ENCODE measurements around the gene OXCT1.
"Not testable (repeated sequence)": the region's sequence is repeated elsewhere in the genome, so short reads cannot be mapped to it uniquely, and the experiment has no call there.

The OXCT1 gene

DNA sequence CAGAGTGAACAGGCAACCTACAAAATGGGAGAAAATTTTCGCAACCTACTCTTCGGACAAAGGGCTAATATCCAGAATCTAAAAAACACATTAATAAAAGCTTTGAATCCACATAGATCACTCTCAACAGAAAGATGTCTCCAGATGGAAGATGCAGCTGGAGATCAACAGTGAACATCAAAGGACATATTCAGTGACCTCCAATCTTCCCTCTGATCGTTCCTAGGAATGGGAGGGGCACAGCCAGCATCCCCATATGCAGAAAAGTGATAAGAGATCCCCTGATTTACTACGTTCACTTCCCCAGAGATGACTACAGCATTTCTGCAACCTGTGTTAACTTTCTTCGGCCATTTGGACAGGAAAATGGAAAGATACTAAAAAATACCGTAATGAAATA is 21.2 kb downstream of the OXCT1 start:
- peaks cover 28% of the 10 kb centered on the region for H3K36me3 ChIP-seq (ENCODE audit: control insufficient read depth, insufficient read depth, low read length)
- no peaks in the 10 kb centered on the region for H3K27me3 ChIP-seq (ENCODE audit: control insufficient read depth, insufficient read depth, low read length, poor library complexity, severe bottlenecking)
- no peaks in the 10 kb centered on the region for H3K4me1 ChIP-seq (ENCODE audit: control insufficient read depth, insufficient read depth, low read length)
- no peak overlapping the region for H3K27ac ChIP-seq (ENCODE audit: insufficient read depth, low read depth, low read length, poor library complexity, severe bottlenecking)
- no peak overlapping the region for H3K4me3 ChIP-seq (ENCODE audit: insufficient read depth, low read depth, low read length)
- no peaks in the 10 kb centered on the region for H3K9me3 ChIP-seq (ENCODE audit: control insufficient read depth, low read length)
- WGBS, 2 experiments: 84 to 90% methylated on average over 6 of the region's 6 CpGs

GRCh38 chr5:41845751-41846150 is 24.5 kb downstream of the OXCT1 start:
- H3K4me1 ChIP-seq (ENCODE audit: control insufficient read depth, insufficient read depth, low read length); H3K27ac ChIP-seq (ENCODE audit: insufficient read depth, low read depth, low read length, poor library complexity, severe bottlenecking); H3K4me3 ChIP-seq (ENCODE audit: insufficient read depth, low read depth, low read length); H3K27me3 ChIP-seq (ENCODE audit: control insufficient read depth, insufficient read depth, low read length, poor library complexity, severe bottlenecking); H3K9me3 ChIP-seq (ENCODE audit: control insufficient read depth, low read length): not testable (repeated sequence)
- 91 to 96% methylated on average over 1 of the region's 1 CpG for WGBS, 2 experiments
- H3K36me3 ChIP-seq (ENCODE audit: control insufficient read depth, insufficient read depth, low read length): peaks cover 16% of the 10 kb centered on the region

DNA sequence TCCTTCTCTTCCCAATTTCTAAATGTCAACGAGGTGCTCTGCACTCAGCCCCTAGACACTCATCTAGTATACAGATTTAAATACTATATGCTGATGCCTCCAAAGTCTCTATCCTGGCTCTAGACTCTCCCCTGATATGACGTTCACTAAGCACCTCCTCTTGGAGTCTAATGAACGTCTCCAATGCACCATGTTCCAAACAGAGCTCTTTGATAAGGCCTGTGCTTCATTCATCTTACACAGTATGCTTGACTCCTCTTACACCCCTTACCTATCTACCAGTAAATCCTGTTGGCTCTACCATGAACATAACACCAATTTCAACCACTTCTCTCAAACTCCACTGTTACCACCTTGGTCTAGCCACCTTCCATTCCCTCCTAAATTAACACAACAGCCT is 25.7 kb downstream of the OXCT1 start:
- no peak overlapping the region for H3K27ac ChIP-seq (ENCODE audit: insufficient read depth, low read depth, low read length, poor library complexity, severe bottlenecking)
- 86 to 88% methylated on average over 3 of the region's 3 CpGs for WGBS, 2 experiments
- H3K27me3 ChIP-seq (ENCODE audit: control insufficient read depth, insufficient read depth, low read length, poor library complexity, severe bottlenecking): no peaks in the 10 kb centered on the region
- H3K9me3 ChIP-seq (ENCODE audit: control insufficient read depth, low read length): no peaks in the 10 kb centered on the region
- no peak overlapping the region for H3K4me3 ChIP-seq (ENCODE audit: insufficient read depth, low read depth, low read length)
- H3K36me3 ChIP-seq (ENCODE audit: control insufficient read depth, insufficient read depth, low read length): peaks cover 7% of the 10 kb centered on the region
- no peaks in the 10 kb centered on the region for H3K4me1 ChIP-seq (ENCODE audit: control insufficient read depth, insufficient read depth, low read length)

GRCh38 chr5:41843456-41844370 is 26.5 kb downstream of the OXCT1 start:
- no peak overlapping the region for H3K4me3 ChIP-seq (ENCODE audit: insufficient read depth, low read depth, low read length)
- no peak overlapping the region for H3K27ac ChIP-seq (ENCODE audit: insufficient read depth, low read depth, low read length, poor library complexity, severe bottlenecking)
- no peaks in the 10 kb centered on the region for H3K27me3 ChIP-seq (ENCODE audit: control insufficient read depth, insufficient read depth, low read length, poor library complexity, severe bottlenecking)
- WGBS, 2 experiments: 54 to 70% methylated on average over 3 to 5 of the region's 6 CpGs
- no peaks in the 10 kb centered on the region for H3K9me3 ChIP-seq (ENCODE audit: control insufficient read depth, low read length)
- H3K4me1 ChIP-seq (ENCODE audit: control insufficient read depth, insufficient read depth, low read length): no peaks in the 10 kb centered on the region
- H3K36me3 ChIP-seq (ENCODE audit: control insufficient read depth, insufficient read depth, low read length): no peaks in the 10 kb centered on the region

GRCh38 chr5:41842777-41843176 is 27.4 kb downstream of the OXCT1 start:
- H3K4me3 ChIP-seq (ENCODE audit: insufficient read depth, low read depth, low read length): no peak overlapping the region
- H3K36me3 ChIP-seq (ENCODE audit: control insufficient read depth, insufficient read depth, low read length): no peaks in the 10 kb centered on the region
- H3K4me1 ChIP-seq (ENCODE audit: control insufficient read depth, insufficient read depth, low read length): no peaks in the 10 kb centered on the region
- no peaks in the 10 kb centered on the region for H3K9me3 ChIP-seq (ENCODE audit: control insufficient read depth, low read length)
- no peak overlapping the region for H3K27ac ChIP-seq (ENCODE audit: insufficient read depth, low read depth, low read length, poor library complexity, severe bottlenecking)
- no peaks in the 10 kb centered on the region for H3K27me3 ChIP-seq (ENCODE audit: control insufficient read depth, insufficient read depth, low read length, poor library complexity, severe bottlenecking)

GRCh38 chr5:41841325-41841724 is 28.9 kb downstream of the OXCT1 start:
- Histone ChIP-seq H3K4me3 (ENCODE audit: insufficient read depth, low read depth, low read length) (no peak overlapping the region), H3K4me1 (ENCODE audit: control insufficient read depth, insufficient read depth, low read length) (no peaks in the 10 kb centered on the region), H3K27ac (ENCODE audit: insufficient read depth, low read depth, low read length, poor library complexity, severe bottlenecking) (no peak overlapping the region), H3K9me3 (ENCODE audit: control insufficient read depth, low read length) (no peaks in the 10 kb centered on the region), H3K36me3 (ENCODE audit: control insufficient read depth, insufficient read depth, low read length) (no peaks in the 10 kb centered on the region), H3K27me3 (ENCODE audit: control insufficient read depth, insufficient read depth, low read length, poor library complexity, severe bottlenecking) (no peaks in the 10 kb centered on the region)
- WGBS, 2 experiments: 94 to 98% methylated on average over 2 to 3 of the region's 4 CpGs

DNA sequence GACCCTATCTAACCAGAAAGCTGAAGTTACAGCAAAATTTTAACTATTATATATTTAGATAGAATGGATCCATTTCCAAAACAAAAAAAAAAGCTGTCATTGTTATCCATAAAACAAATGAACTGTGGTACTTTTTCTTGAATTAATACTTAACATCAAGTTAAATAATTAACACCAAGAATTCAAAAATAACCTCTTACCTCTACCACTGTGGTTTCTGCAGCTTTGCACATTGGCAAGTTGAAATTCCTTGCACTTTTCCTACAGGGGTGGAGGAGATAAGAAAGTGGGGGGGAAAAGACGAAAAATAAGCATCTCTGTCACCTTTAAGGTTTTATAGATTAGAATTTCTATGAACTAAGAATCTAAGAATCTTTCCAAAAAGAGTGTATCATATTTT is 30.0 kb downstream of the OXCT1 start:
- Histone ChIP-seq H3K36me3 (ENCODE audit: control insufficient read depth, insufficient read depth, low read length) (no peaks in the 10 kb centered on the region), H3K27ac (ENCODE audit: insufficient read depth, low read depth, low read length, poor library complexity, severe bottlenecking) (no peak overlapping the region), H3K4me3 (ENCODE audit: insufficient read depth, low read depth, low read length) (no peak overlapping the region), H3K9me3 (ENCODE audit: control insufficient read depth, low read length) (no peaks in the 10 kb centered on the region), H3K27me3 (ENCODE audit: control insufficient read depth, insufficient read depth, low read length, poor library complexity, severe bottlenecking) (no peaks in the 10 kb centered on the region), H3K4me1 (ENCODE audit: control insufficient read depth, insufficient read depth, low read length) (no peaks in the 10 kb centered on the region)
- 80% methylated on average over 1 of the region's 1 CpG; no CpG with 5 or more reads in 1 of the 2 experiments for WGBS, 2 experiments

GRCh38 chr5:41837793-41838192 is 32.4 kb downstream of the OXCT1 start:
- no peak overlapping the region for H3K27ac ChIP-seq (ENCODE audit: insufficient read depth, low read depth, low read length, poor library complexity, severe bottlenecking)
- H3K36me3 ChIP-seq (ENCODE audit: control insufficient read depth, insufficient read depth, low read length): no peaks in the 10 kb centered on the region
- no peaks in the 10 kb centered on the region for H3K9me3 ChIP-seq (ENCODE audit: control insufficient read depth, low read length)
- H3K27me3 ChIP-seq (ENCODE audit: control insufficient read depth, insufficient read depth, low read length, poor library complexity, severe bottlenecking): no peaks in the 10 kb centered on the region
- H3K4me3 ChIP-seq (ENCODE audit: insufficient read depth, low read depth, low read length): no peak overlapping the region
- 100% methylated on average over 2 to 3 of the region's 3 CpGs for WGBS, 2 experiments
- no peaks in the 10 kb centered on the region for H3K4me1 ChIP-seq (ENCODE audit: control insufficient read depth, insufficient read depth, low read length)

- no peaks in the 10 kb centered on the region for H3K4me1 ChIP-seq (ENCODE audit: control insufficient read depth, insufficient read depth, low read length)
- H3K27ac ChIP-seq (ENCODE audit: insufficient read depth, low read depth, low read length, poor library complexity, severe bottlenecking): no peak overlapping the region
- H3K9me3 ChIP-seq (ENCODE audit: control insufficient read depth, low read length): no peaks in the 10 kb centered on the region
- 47 to 50% methylated on average over 3 of the region's 3 CpGs for WGBS, 2 experiments
- no peak overlapping the region for H3K4me3 ChIP-seq (ENCODE audit: insufficient read depth, low read depth, low read length)
- peaks cover 5% of the 10 kb centered on the region for H3K36me3 ChIP-seq (ENCODE audit: control insufficient read depth, insufficient read depth, low read length)
- no peaks in the 10 kb centered on the region for H3K27me3 ChIP-seq (ENCODE audit: control insufficient read depth, insufficient read depth, low read length, poor library complexity, severe bottlenecking)
Measured at GRCh38 chr5:41835645-41836044, 34.6 kb downstream of the OXCT1 start.

- H3K9me3 ChIP-seq (ENCODE audit: control insufficient read depth, low read length): no peaks in the 10 kb centered on the region
- no peaks in the 10 kb centered on the region for H3K4me1 ChIP-seq (ENCODE audit: control insufficient read depth, insufficient read depth, low read length)
- no peak overlapping the region for H3K27ac ChIP-seq (ENCODE audit: insufficient read depth, low read depth, low read length, poor library complexity, severe bottlenecking)
- no peak overlapping the region for H3K4me3 ChIP-seq (ENCODE audit: insufficient read depth, low read depth, low read length)
- WGBS, 2 experiments: 100% methylated on average over 1 of the region's 1 CpG; no CpG with 5 or more reads in 1 of the 2 experiments
- H3K36me3 ChIP-seq (ENCODE audit: control insufficient read depth, insufficient read depth, low read length): peaks cover 5% of the 10 kb centered on the region
- no peaks in the 10 kb centered on the region for H3K27me3 ChIP-seq (ENCODE audit: control insufficient read depth, insufficient read depth, low read length, poor library complexity, severe bottlenecking)
Measured at GRCh38 chr5:41834506-41834905, 35.7 kb downstream of the OXCT1 start.

All from ectodermal cell (in vitro differentiated cells).